HG03342 (cell line): Measurements from ENCODE around the gene DUSP8.

Experiments
- ATAC-seq: cut with Tn5 transposase; IDR thresholded peaks from one replicate; pipeline ENCODE4 v1.9.1; 2021; ENCODE audit warnings: mild to moderate bottlenecking, moderate library complexity; ENCODE audit not compliant: unreplicated experiment

DUSP8 gene

DNA sequence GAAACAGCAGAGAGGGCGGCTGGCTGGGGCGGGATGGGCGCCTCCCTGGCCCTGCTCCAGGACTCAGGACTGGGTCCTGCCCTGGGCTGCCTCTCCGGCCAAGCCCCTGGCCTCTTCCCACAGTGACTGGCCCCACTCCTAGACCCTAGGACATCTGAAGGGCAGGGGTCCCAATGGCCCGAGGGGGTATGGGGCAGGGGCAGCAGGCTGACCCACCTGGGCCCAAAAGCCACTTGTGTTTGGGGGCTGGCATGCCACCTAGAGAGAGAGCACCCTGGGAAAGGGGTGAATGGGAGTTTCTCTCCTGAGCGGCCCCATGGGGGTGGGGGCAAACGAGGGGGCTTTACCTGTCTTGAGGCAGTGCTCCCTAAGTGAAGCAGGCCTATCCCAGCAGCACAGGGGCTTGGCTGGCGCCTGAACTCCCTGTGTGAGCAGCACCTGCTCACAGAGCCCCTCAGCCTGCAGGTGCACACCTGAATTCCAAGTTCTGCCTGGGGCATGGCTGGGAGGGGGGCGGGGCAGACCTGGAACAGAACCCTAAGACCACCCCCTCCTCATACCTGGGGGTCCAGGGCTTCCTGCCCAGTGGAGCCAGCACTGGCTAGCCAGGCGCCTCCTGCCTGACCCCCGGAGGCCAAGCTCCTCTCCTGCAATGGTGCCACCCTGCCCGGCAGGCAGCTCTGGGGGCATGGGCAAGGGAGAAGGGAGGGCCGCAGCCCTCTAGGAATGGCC lies 16.9 kb downstream of the DUSP8 start:
- ATAC-seq, result no peak

GRCh38 chr11:1553808-1554594 lies 18.1 kb downstream of the DUSP8 start:
- ATAC-seq, result no peak

GRCh38 chr11:1549338-1550330 lies 22.4 kb downstream of the DUSP8 start:
- ATAC-seq, result no peak

GRCh38 chr11:1548221-1549070 lies 23.6 kb downstream of the DUSP8 start:
- ATAC-seq, result no peak

DNA sequence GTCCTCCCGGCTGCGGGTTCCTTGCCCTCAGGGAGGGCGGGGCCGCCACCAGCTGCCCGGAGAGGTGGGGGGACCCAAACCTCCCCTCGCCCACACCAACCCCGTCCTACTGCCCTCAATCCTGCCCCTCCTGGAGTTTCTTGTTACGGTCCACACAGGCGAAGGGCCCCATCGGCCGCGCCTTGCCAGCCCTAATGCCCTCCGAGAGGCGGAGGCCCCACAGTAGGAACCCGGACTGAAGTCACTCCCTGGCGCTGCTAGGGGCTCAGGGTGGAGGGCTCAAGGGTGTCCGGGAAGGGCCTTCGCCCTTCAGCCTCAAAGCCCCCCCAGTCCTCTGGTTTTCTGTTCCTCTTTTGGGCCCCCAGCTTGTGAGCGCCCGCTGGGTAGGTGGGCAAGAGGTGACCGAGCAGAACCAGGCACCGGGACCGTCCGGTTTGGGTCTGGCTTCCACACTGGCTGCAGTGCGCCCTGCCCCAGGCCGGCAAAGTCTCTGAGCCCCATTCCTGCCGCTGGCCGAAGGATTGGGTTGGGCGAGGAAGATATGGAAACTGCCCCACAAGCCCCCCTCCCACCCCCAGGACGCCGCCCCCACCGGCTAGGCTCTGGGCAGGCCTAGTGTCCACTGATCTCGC lies 24.5 kb downstream of the DUSP8 start:
- ATAC-seq, result no peak

DNA sequence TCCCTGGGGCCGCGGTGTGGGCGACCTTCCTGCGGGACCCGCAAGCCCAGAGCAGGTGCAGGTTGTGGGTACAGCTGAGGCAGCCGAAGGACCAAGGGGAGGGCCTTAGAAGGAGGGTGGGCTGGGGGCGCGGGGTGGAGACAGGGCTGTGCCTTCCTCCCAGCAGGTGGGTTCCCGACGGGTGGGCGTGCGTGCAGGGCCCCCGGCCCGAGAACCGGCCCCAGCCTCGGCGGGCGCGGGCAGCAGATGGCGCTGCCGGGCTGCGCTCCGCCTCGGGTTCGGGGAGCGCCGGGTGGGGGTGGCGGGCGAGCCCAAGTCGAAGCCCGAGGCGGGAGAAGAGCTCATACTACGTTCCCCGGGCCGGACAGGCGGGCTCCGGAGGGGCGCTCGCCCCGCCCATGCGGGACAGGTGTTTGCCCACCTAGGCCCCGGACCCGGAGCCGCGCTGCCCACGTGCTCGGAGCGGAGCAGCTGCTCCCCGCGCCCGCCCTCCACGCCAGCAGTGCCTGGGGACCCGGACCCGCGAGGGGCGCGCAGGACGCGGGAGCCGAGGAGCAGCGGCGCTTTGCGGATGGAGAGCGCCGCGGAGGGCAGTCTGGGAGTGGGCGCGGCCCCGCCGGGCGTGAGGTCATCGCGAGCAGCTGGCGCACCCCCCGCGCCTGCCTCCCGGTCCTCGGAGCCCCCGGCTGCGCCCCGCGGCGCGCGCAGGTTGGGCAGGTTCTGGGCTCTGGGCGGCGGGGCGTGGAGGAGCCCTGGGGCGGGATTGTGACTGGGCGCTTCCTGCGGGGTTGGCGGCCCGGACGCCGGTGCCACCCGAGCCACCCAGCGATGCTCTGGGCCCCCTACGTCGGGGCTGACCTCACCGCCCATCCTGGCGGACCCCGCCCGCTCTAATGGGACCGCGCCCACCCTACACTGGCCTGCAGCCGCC lies 25.3 kb downstream of the DUSP8 start:
- no peak for ATAC-seq

GRCh38 chr11:1546077-1546535 lies 26.0 kb downstream of the DUSP8 start:
- ATAC-seq, result no peak

- ATAC-seq, result no peak
These were observed 26.6 kb downstream of the DUSP8 start for GRCh38 chr11:1545432-1545831.

DNA sequence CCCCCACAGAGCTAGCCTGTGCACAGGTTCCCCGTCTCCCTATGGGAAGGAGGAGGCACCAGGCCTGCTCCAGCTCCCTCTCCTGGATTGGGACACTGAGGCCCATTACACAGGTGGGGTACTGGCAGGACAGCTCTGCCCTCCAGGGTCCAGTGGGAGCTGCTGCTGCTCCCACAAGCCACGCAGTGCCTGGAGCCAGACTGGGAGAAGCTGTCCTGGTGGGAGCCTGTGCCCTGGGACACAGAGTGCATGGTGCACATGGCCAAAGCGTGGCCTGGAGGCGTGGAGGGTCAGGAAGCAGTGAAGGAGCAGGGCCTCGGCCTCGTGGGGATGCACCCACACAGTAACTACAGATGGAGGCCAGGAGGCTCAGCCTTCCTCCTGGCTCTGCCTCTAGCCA lies 27.5 kb downstream of the DUSP8 start:
- ATAC-seq, result no peak

DNA sequence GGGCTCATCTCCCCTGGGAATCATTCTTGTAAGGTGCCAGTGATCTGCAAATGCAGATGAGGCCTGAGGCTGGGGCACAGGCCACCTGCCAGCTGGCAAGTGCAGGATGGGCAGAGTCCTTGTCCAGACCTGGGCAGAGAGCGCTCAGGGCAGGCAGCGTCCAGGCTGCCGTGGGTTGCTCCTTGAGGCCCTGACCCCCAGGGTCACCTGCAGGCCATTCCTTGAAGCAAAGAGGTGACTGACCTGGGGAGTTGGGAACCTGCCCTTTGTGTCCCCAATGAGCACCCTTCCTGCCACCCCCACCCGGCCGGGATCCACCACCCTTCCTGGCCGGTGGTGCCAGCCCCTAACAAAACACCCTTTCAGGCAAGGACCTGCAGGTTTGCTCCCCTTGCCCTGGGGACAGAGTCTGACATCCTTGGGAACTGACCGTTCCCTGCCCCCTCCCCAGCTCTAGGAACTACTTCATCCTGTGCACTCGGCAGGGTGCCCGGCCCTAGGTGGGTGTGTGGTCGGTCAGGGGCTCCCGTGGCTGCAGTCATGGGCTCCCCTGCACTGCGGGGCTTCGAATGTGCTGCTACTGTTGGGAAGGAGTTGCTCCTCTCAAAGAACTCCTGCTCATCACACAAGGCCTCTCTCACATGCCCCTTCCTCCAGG lies 28.3 kb downstream of the DUSP8 start:
- ATAC-seq, result no peak

- ATAC-seq, result no peak
These were observed 29.8 kb downstream of the DUSP8 start for GRCh38 chr11:1542267-1542666.

DNA sequence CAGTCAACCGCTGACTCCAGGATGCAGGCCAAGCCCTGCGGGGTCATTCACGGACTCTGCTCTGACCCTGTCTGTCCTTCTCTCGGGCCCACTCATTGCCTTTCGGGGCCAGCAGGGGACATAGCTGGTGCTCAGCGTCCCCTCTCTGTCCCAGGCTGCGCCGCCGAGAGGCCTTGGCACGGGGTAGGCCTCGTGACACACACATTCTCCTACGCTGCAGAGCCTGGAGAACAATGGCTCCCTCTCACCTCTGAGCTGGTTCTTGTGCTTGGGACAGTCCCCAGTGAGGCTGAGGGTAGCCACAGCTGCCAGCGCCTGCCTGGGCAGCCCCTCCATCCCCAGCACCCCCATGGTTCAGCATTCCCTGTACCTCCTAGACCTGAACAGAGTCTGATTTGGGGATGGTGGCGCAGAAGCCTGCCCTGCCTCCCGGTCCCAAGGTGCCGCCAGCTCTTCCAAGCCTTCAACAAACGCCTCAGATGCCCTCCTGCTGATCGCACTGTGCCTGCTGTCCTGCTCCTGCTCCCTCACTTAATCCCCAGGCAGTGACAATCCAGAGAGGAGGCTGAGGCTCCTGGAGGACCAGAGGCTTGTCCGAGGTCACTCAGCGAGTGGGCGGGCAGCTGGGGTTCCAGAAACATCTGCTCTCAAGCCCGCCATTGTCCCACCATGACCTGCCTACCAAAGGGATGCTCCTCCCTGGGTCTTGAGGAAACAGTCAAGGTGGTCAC lies 30.4 kb downstream of the DUSP8 start:
- no peak for ATAC-seq

DNA sequence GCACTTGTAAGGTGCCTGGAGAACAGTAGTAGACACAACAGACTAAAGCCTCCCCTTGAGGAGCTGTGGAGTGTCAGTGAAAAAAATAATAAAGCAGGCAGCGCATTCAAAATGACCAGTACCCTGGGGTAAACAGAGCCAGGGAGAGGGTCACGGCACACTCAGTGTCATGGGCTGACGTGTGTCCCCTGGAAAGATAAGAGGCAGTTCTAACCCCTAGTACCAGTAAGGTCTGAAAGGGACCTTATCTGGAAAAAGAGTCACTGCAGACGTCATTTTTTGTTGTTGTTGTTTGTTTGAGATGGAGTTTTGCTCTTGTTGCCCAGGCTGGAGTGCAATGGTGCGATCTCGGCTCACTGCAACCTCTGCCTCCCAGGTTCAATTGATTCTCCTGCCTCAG lies 32.0 kb downstream of the DUSP8 start:
- ATAC-seq, result no peak

GRCh38 chr11:1538153-1538552 lies 33.9 kb downstream of the DUSP8 start:
- ATAC-seq, result no peak

DNA sequence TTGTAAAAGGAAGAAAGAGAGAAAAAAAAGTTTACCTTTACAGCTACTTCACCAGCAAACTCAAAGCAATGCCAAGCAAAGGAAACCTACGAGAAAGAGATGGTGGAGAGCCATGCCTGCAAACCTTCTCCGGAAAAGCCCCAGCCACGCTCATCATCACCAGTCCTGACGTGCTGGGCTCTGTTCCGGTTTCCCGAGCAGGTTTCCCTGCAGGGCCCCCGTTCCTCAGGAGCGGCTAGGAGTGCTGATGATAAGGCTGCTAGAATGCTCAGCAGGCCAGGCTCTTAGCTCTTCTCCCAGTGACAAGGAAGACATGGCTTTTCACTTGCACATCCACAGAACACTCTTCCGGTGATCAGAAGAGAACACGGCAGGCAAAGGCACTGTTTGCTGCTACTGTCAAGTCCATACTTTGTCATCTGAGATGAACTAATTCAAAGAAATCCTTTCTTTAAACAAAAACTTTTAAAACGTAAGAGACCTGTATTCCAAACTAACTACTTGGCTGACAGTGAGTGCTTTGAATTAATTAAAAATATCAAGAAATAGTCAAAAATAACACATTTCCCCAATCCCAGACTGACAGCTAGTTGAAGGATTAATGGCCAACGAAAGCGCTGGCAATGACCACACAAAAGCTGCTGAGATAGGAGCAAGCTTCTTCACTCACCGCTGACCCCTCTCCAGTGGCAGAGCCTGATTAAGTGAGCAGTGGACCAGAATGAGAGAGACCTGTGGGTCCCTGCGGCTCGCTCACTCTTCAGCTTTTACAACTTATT lies 35.8 kb downstream of the DUSP8 start:
- no peak for ATAC-seq

DNA sequence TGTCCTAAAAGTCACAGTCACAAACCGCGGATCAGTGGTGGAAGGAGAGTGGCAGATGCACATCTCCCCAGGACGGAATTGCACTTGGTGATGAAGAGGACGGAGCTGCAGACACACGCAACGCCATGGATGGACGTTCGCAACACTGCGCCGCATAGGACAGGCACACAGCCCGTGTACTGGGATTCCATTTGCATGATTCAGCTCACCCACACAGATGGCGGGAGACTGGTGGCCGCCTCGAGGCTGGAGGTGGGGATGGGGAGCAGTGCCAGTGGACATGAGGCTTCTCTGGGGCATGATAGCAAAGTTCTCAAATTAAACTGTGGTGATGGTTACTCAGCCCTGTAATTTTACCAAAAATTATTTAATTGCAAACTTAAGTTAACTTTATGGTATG lies 37.4 kb downstream of the DUSP8 start:
- no peak for ATAC-seq

DNA sequence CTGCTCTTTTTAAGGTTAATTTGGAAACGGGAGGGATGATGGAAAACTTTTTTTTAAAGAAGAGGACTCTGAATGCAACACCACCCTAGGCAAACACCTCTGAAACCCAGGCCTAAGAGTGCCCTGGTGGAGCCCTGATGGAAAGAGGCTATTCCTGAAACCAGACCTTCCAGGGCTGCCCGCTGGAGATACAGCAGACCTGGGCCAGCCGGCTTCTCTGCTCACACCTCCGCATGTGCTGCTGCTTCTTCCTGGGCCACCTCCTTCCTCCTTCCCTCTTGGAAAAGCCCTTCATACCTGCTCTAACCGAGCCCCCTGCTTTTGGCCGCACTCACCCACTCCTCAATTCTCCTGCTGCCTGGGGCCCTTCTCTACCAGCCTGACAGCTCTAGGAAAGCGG lies 37.9 kb downstream of the DUSP8 start:
- ATAC-seq, result no peak
